ENCODE measurements around the gene RSL24D1. TPM values are rescaled to one million over a fixed set of nuclear protein-coding genes. Genes with fewer than 3 reads are reported as not detected.
A peak's percentile ranks its signal among the peaks of the same experiment; 100 is the strongest.

The RSL24D1 gene
- total RNA-seq, 1 donor from 2014 or later: 51.1 TPM

GRCh38 chr15:55186331-55186730 is 10.4 kb downstream of the RSL24D1 start:
- no peaks in the 10 kb centered on the region for H3K27me3 ChIP-seq
- peaks cover 0 to 74% of the 10 kb centered on the region in 2 donors for H3K36me3 ChIP-seq
- H3K4me1 ChIP-seq: no peaks in the 10 kb centered on the region
- no peaks in the 10 kb centered on the region for H3K9me3 ChIP-seq
- TF ChIP-seq CTCF (IDR thresholded peaks at IDR 0.05) (no peak), POLR2AphosphoS5 (IDR thresholded peaks at IDR 0.05; ENCODE audit: insufficient read depth in 1 of 2, low read depth in 1 of 2) (no peak), POLR2A (IDR thresholded peaks at IDR 0.05) (no peak)
- intact Hi-C loops (cut with DNase I): no loop called here
- no peak overlapping the region for H3K27ac ChIP-seq
- DNase-seq (ENCODE audit: extremely low spot score in 2 of 2): no peak
- H3K4me3 ChIP-seq: no peak overlapping the region

- peaks cover 0 to 74% of the 10 kb centered on the region in 2 donors for H3K36me3 ChIP-seq
- TF ChIP-seq POLR2A (IDR thresholded peaks at IDR 0.05): no peak
- no peak for TF ChIP-seq POLR2AphosphoS5 (IDR thresholded peaks at IDR 0.05; ENCODE audit: insufficient read depth in 1 of 2, low read depth in 1 of 2)
- no peak for TF ChIP-seq CTCF (IDR thresholded peaks at IDR 0.05)
- no peak overlapping the region for H3K4me3 ChIP-seq
- intact Hi-C loops (cut with DNase I): no loop called here
- H3K27ac ChIP-seq: no peak overlapping the region
- no peaks in the 10 kb centered on the region for H3K9me3 ChIP-seq
- H3K4me1 ChIP-seq: no peaks in the 10 kb centered on the region
- DNase-seq (ENCODE audit: extremely low spot score in 2 of 2): no peak
- no peaks in the 10 kb centered on the region for H3K27me3 ChIP-seq
Observed at GRCh38 chr15:55183679-55184078, 13.1 kb downstream of the RSL24D1 start.

GRCh38 chr15:55179141-55179540 is 17.6 kb downstream of the RSL24D1 start:
- no peaks in the 10 kb centered on the region for H3K27me3 ChIP-seq
- no peaks in the 10 kb centered on the region for H3K4me1 ChIP-seq
- peaks cover 0 to 50% of the 10 kb centered on the region in 2 donors for H3K36me3 ChIP-seq
- no peak overlapping the region for H3K4me3 ChIP-seq
- no peak overlapping the region for H3K27ac ChIP-seq
- intact Hi-C loops (cut with DNase I): no loop called here
- no peaks in the 10 kb centered on the region for H3K9me3 ChIP-seq
- DNase-seq (ENCODE audit: extremely low spot score in 2 of 2): no peak
- TF ChIP-seq POLR2A (IDR thresholded peaks at IDR 0.05): no peak
- no peak for TF ChIP-seq POLR2AphosphoS5 (IDR thresholded peaks at IDR 0.05; ENCODE audit: insufficient read depth in 1 of 2, low read depth in 1 of 2)
- TF ChIP-seq CTCF (IDR thresholded peaks at IDR 0.05): no peak

- H3K4me3 ChIP-seq: no peak overlapping the region
- no peaks in the 10 kb centered on the region for H3K27me3 ChIP-seq
- no peak overlapping the region for H3K27ac ChIP-seq
- TF ChIP-seq POLR2A (IDR thresholded peaks at IDR 0.05) (no peak), CTCF (IDR thresholded peaks at IDR 0.05) (no peak), POLR2AphosphoS5 (IDR thresholded peaks at IDR 0.05; ENCODE audit: insufficient read depth in 1 of 2, low read depth in 1 of 2) (no peak)
- H3K9me3 ChIP-seq: no peaks in the 10 kb centered on the region
- no peaks in the 10 kb centered on the region for H3K4me1 ChIP-seq
- no peak for DNase-seq (ENCODE audit: extremely low spot score in 2 of 2)
- H3K36me3 ChIP-seq: no peaks in the 10 kb centered on the region
- intact Hi-C loops (cut with DNase I): no loop called here
Observed at GRCh38 chr15:55170361-55170760, 26.4 kb downstream of the RSL24D1 start.

GRCh38 chr15:55168350-55168974 is 28.3 kb downstream of the RSL24D1 start:
- Histone ChIP-seq H3K27ac (no peak overlapping the region), H3K4me3 (no peak overlapping the region), H3K27me3 (no peaks in the 10 kb centered on the region), H3K9me3 (no peaks in the 10 kb centered on the region), H3K36me3 (no peaks in the 10 kb centered on the region), H3K4me1 (no peaks in the 10 kb centered on the region)
- DNase-seq (ENCODE audit: extremely low spot score in 2 of 2): no peak
- TF ChIP-seq CTCF (IDR thresholded peaks at IDR 0.05) (peak; percentile 5 to 39 (median 19)), POLR2A (IDR thresholded peaks at IDR 0.05) (no peak)
- intact Hi-C loops (cut with DNase I): no loop called here

All from vagina (tissue), 2 donors.